ENCODE data around the gene CSF3.

- TF ChIP-seq EZH2 (IDR thresholded peaks at IDR 0.05; ENCODE audit: borderline replicate concordance, insufficient read depth, low read depth, low read length, poor library complexity, severe bottlenecking) (no peak), CTCF (IDR thresholded peaks at IDR 0.05) (no peak)
Measured at GRCh38 chr17:40027614-40028012, 12.4 kb downstream of the CSF3 start.

All from B cell (primary cell).